BJ (cell line): ENCODE data around the gene RELB. TPM values are rescaled to one million over a fixed set of nuclear protein-coding genes. Genes with fewer than 3 reads are reported as not detected.
"Not testable (repeated sequence)": the region's sequence is repeated elsewhere in the genome, so short reads cannot be mapped to it uniquely, and the experiment has no call there.

Source experiments
- CTCF ChIA-PET: fragments of 350-600 bp; formaldehyde crosslinking; extraction: SDS; loops from one replicate; lab custom pipeline; 2021; ENCODE audit warnings: antibody characterized with exemption, inconsistent platforms; lab: Yijun Ruan, JAX
- POLR2A ChIA-PET: fragments of 300-600 bp; sonication (Branson Sonifier 250); formaldehyde crosslinking; extraction: SDS; loops from one replicate; lab custom pipeline; 2021; ENCODE audit warnings: antibody characterized with exemption; lab: Charles Lee
- DNase-seq: peaks from one replicate; pipeline ENCODE4 v3.0.0-alpha.2; 2011; ENCODE audit warnings: low read depth
- H3K27me3 ChIP-seq: 2 replicates; pipeline ENCODE4 v1.6.0; 2011; ENCODE audit warnings: low read length; ENCODE audit not compliant: control insufficient read depth, insufficient read depth
- H3K36me3 ChIP-seq: 2 replicates; pipeline ENCODE4 v1.5.1; 2011; ENCODE audit warnings: low read length; ENCODE audit not compliant: control insufficient read depth, insufficient read depth
- H3K4me3 ChIP-seq: 2 replicates; pipeline ENCODE4 v1.5.1; 2011; ENCODE audit warnings: low read depth, mild to moderate bottlenecking, control low read depth, low read length
- CTCF ChIP-seq: IDR thresholded peaks from 2 replicates; pipeline ENCODE4 v1.5.1; 2011; ENCODE audit warnings: low read depth, mild to moderate bottlenecking, control low read depth, inconsistent platforms, low read length, moderate library complexity; ENCODE audit not compliant: insufficient read depth
- polyA plus RNA-seq: library from polyadenylated mRNA; depleted of rRNA; stranded (reverse); fragments of >200 nt; gene quantifications from 2 replicates; pipeline ENCODE4 v1.2.3, GENCODE V29; 2011

RELB gene
- polyA plus RNA-seq, 1 experiment, result 11.6 TPM

DNA sequence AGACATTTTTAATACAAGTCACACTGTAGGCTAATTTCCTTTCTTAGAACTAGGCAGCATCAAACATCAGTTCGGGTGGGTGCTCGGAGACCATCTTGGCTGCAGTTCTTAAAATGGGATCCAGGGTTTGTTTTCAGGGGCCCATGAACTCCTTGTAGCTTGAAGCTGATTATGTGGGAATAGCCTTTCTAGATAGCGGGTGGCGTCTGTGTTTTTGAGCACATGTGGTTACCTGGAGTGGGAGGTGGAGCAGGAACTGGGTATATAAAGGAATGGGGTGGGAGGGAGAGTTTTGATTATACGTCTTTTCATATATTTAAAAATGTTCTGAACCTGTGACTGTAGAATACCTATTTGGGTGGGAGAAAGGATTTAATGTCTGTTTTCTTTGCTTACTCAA is 33.1 kb upstream of the RELB start:
- ChIA-PET CTCF (interaction anchor here (1.4 kb wide), 1 partner anchor 21 kb away, joined by 7 read pairs; no protein-coding TSS in a partner anchor), POLR2A (no interaction called here)
- H3K4me3 ChIP-seq, result no peak overlapping the region
- no peak for DNase-seq
- TF ChIP-seq CTCF, result no peak
- H3K27me3 ChIP-seq, result no peaks in the 10 kb centered on the region
- peaks cover 10% of the 10 kb centered on the region for H3K36me3 ChIP-seq

GRCh38 chr19:44968670-44969069 is 32.6 kb upstream of the RELB start:
- TF ChIP-seq CTCF, result no peak
- ChIA-PET CTCF (interaction anchor here (1.4 kb wide), 1 partner anchor 20 kb away, joined by 7 read pairs; no protein-coding TSS in a partner anchor), POLR2A (no interaction called here)
- DNase-seq, result no peak
- peaks cover 14% of the 10 kb centered on the region for H3K36me3 ChIP-seq
- H3K4me3 ChIP-seq, result no peak overlapping the region
- no peaks in the 10 kb centered on the region for H3K27me3 ChIP-seq

DNA sequence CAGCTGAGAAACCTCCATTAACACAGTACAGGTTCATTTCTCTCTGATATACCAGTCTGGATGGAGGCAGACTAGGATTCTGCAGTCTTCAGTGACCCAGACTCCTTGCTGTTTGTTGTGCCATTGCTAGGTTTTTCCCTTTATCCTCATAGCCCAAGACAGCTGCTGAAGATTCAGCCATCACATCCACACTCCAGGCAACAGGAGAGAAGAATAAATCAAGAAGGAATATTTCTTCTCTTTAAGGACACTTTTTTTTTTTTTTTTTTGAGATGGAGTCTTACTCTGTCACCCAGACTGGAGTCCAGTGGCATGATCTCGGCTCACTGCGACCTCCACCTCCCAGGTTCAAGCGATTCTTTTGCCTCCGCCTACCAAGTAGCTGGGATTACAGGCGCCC is 31.8 kb upstream of the RELB start:
- ChIA-PET CTCF (interaction anchor here (1.4 kb wide), 1 partner anchor 19 kb away, joined by 7 read pairs; no protein-coding TSS in a partner anchor), POLR2A (no interaction called here)
- Histone ChIP-seq H3K4me3 (no peak overlapping the region), H3K27me3 (no peaks in the 10 kb centered on the region), H3K36me3 (peaks cover 18% of the 10 kb centered on the region)
- no peak for DNase-seq
- no peak for TF ChIP-seq CTCF

GRCh38 chr19:44971451-44971850 is 29.8 kb upstream of the RELB start:
- H3K27me3 ChIP-seq, DNase-seq, POLR2A ChIA-PET, H3K4me3 ChIP-seq: not testable (repeated sequence)
- CTCF ChIA-PET, result interaction anchor here (1.4 kb wide), 1 partner anchor 18 kb away, joined by 5 read pairs; no protein-coding TSS in a partner anchor
- peaks cover 32% of the 10 kb centered on the region for H3K36me3 ChIP-seq

GRCh38 chr19:44972802-44973201 is 28.5 kb upstream of the RELB start:
- no peak for DNase-seq
- Histone ChIP-seq H3K36me3 (peaks cover 44% of the 10 kb centered on the region), H3K27me3 (no peaks in the 10 kb centered on the region), H3K4me3 (no peak overlapping the region)
- TF ChIP-seq CTCF, result no peak
- ChIA-PET POLR2A (no interaction called here), CTCF (no interaction called here)
